H9 (cell line): ENCODE results near the gene TMEM236. TPM values are rescaled to one million over a fixed set of nuclear protein-coding genes. Genes with fewer than 3 reads are reported as not detected.
A peak's percentile ranks its signal among the peaks of the same experiment; 100 is the strongest.

Source experiments
- DNase-seq: peaks from one replicate; pipeline ENCODE4 v3.0.0-alpha.2; 2017
- H2AFZ ChIP-seq: one replicate; pipeline ENCODE4 v1.6.1; 2013; ENCODE audit warnings: mild to moderate bottlenecking, low read length, control low read depth, moderate library complexity
- H2AK5ac ChIP-seq: 2 replicates; pipeline ENCODE4 v1.6.1; 2013; ENCODE audit warnings: low read length, control low read depth, mixed read lengths; ENCODE audit not compliant: insufficient read length
- H2BK120ac ChIP-seq: one replicate; pipeline ENCODE4 v1.6.1; 2013; ENCODE audit warnings: low read depth, mild to moderate bottlenecking, low read length, control low read depth, inconsistent platforms; ENCODE audit not compliant: poor library complexity, severe bottlenecking
- H2BK12ac ChIP-seq: 2 replicates; pipeline ENCODE4 v1.6.1; 2013; ENCODE audit warnings: low read length, control low read depth, mixed read lengths, low read depth; ENCODE audit not compliant: insufficient read length
- H2BK15ac ChIP-seq: 2 replicates; pipeline ENCODE4 v1.6.1; 2013; ENCODE audit warnings: low read depth, low read length, control low read depth
- H2BK20ac ChIP-seq: one replicate; pipeline ENCODE4 v1.6.1; 2013; ENCODE audit warnings: low read depth, mild to moderate bottlenecking, low read length, control low read depth, inconsistent platforms; ENCODE audit not compliant: poor library complexity, severe bottlenecking
- H2BK5ac ChIP-seq: 2 replicates; pipeline ENCODE4 v1.6.1; 2013; ENCODE audit warnings: low read length, control low read depth, mixed read lengths; ENCODE audit not compliant: insufficient read length
- H3K14ac ChIP-seq: 2 replicates; pipeline ENCODE4 v1.6.1; 2013; ENCODE audit warnings: low read length, control low read depth; ENCODE audit not compliant: insufficient read depth
- H3K18ac ChIP-seq: 2 replicates; pipeline ENCODE4 v1.6.1; 2013; ENCODE audit warnings: low read depth, mild to moderate bottlenecking, mixed read lengths, low read length, control low read depth; ENCODE audit not compliant: insufficient read length
- H3K23ac ChIP-seq: 2 replicates; pipeline ENCODE4 v1.6.1; 2013; ENCODE audit warnings: low read length, control low read depth, mixed read lengths, low read depth; ENCODE audit not compliant: insufficient read length
- H3K23me2 ChIP-seq: 2 replicates; pipeline ENCODE4 v1.6.1; 2013; ENCODE audit warnings: low read depth, mild to moderate bottlenecking, mixed read lengths, low read length, control low read depth; ENCODE audit not compliant: insufficient read length, poor library complexity, severe bottlenecking
- H3K27ac ChIP-seq: 2 replicates; pipeline ENCODE4 v1.5.1; 2013; ENCODE audit warnings: low read length, control low read depth, mixed read lengths, low read depth; ENCODE audit not compliant: insufficient read length
- H3K27me3 ChIP-seq: 2 replicates; pipeline ENCODE4 v1.6.1; 2013; ENCODE audit warnings: low read length, control low read depth, inconsistent platforms; ENCODE audit not compliant: insufficient read depth
- H3K4ac ChIP-seq: 2 replicates; pipeline ENCODE4 v1.6.1; 2013; ENCODE audit warnings: low read depth, mild to moderate bottlenecking, control low read depth, inconsistent platforms, low read length, moderate library complexity
- H3K4me1 ChIP-seq: 2 replicates; pipeline ENCODE4 v1.6.1; 2013; ENCODE audit warnings: low read length, control low read depth, inconsistent platforms; ENCODE audit not compliant: insufficient read depth
- H3K4me2 ChIP-seq: 2 replicates; pipeline ENCODE4 v1.6.1; 2013; ENCODE audit warnings: low read length, control low read depth, mixed read lengths; ENCODE audit not compliant: insufficient read length, insufficient read depth
- H3K56ac ChIP-seq: 2 replicates; pipeline ENCODE4 v1.6.1; 2013; ENCODE audit warnings: low read depth, mild to moderate bottlenecking, mixed read lengths, low read length, control low read depth; ENCODE audit not compliant: insufficient read length
- H3K79me1 ChIP-seq: 2 replicates; pipeline ENCODE4 v1.6.1; 2013; ENCODE audit warnings: low read depth, mild to moderate bottlenecking, moderate library complexity, low read length, control low read depth, inconsistent platforms; ENCODE audit not compliant: insufficient read depth, poor library complexity, severe bottlenecking
- H3K79me2 ChIP-seq: 2 replicates; pipeline ENCODE4 v1.6.1; 2013; ENCODE audit warnings: low read length, control low read depth, inconsistent platforms; ENCODE audit not compliant: insufficient read depth
- H3K9ac ChIP-seq: 2 replicates; pipeline ENCODE4 v1.6.1; 2013; ENCODE audit warnings: low read length, control low read depth, mixed read lengths; ENCODE audit not compliant: insufficient read length; ENCODE audit errors: extremely low read depth
- H3K9me3 ChIP-seq: one replicate; pipeline ENCODE4 v1.6.1; 2013; ENCODE audit warnings: low read depth, low read length, inconsistent platforms; ENCODE audit not compliant: control insufficient read depth
- H3T11ph ChIP-seq: one replicate; pipeline ENCODE4 v1.6.1; 2013; ENCODE audit warnings: mild to moderate bottlenecking, low read length, control low read depth, inconsistent platforms
- H4K20me1 ChIP-seq: one replicate; pipeline ENCODE4 v1.6.1; 2013; ENCODE audit not compliant: control insufficient read depth, insufficient read length, insufficient read depth
- H4K5ac ChIP-seq: 2 replicates; pipeline ENCODE4 v1.6.1; 2013; ENCODE audit warnings: low read depth, mild to moderate bottlenecking, mixed read lengths, low read length, control low read depth; ENCODE audit not compliant: insufficient read length
- H4K8ac ChIP-seq: replicated peaks from 2 replicates; pipeline ENCODE4 v1.6.1; 2013; ENCODE audit warnings: low read length, control low read depth, mixed read lengths, low read depth; ENCODE audit not compliant: insufficient read length
- H4K91ac ChIP-seq: 2 replicates; pipeline ENCODE4 v1.6.1; 2013; ENCODE audit warnings: low read depth, mild to moderate bottlenecking, moderate library complexity, mixed read lengths, low read length, control low read depth; ENCODE audit not compliant: insufficient read length
- H3K27ac Mint-ChIP-seq, 3 experiments: 2 replicates in 2 of 3; 3 replicates in 1 of 3; pipeline ENCODE4 v1.8.0; 2020 to 2021; ENCODE audit warnings: mixed read lengths in 3 of 3, mild to moderate bottlenecking in 1 of 3, moderate library complexity in 1 of 3
- H3K27me3 Mint-ChIP-seq: 2 replicates; pipeline ENCODE4 v1.8.0; 2021; ENCODE audit warnings: low read depth, mild to moderate bottlenecking, moderate library complexity, mixed read lengths
- H3K36me3 Mint-ChIP-seq, 3 experiments: 2 replicates in 2 of 3; 3 replicates in 1 of 3; pipeline ENCODE4 v1.8.0; 2020 to 2021; ENCODE audit warnings: low read depth in 3 of 3, mixed read lengths in 3 of 3; ENCODE audit not compliant: insufficient read depth in 1 of 3
- H3K4me1 Mint-ChIP-seq, 2 experiments: 2 replicates each; pipeline ENCODE4 v1.8.0; 2020; ENCODE audit warnings: mixed read lengths in 2 of 2
- H3K4me3 Mint-ChIP-seq, 2 experiments: 2 replicates in 1 of 2; 3 replicates in 1 of 2; pipeline ENCODE4 v1.8.0; 2020 to 2021; ENCODE audit warnings: mild to moderate bottlenecking in 2 of 2, mixed read lengths in 2 of 2, moderate library complexity in 1 of 2
- H3K9me3 Mint-ChIP-seq, 2 experiments: 2 replicates in 1 of 2; 3 replicates in 1 of 2; pipeline ENCODE4 v1.8.0; 2020; ENCODE audit warnings: mild to moderate bottlenecking in 2 of 2, mixed read lengths in 2 of 2, moderate library complexity in 1 of 2
- CTCF ChIP-seq: fragments of 200-600 bp; sonication (generic); conservative IDR thresholded peaks from 3 replicates; pipeline ENCODE4 v1.8.0; 2021; ENCODE audit warnings: antibody characterized with exemption, mild to moderate bottlenecking
- WGBS: extraction: QIAGEN DNeasy Blood & Tissue Kit; methylation state at CpG from one replicate; pipeline ENCODE4 v1.1.7; 2013; ENCODE audit warnings: missing lambda C conversion rate, low lambda C conversion rate, mixed read lengths; ENCODE audit not compliant: insufficient read length; ENCODE audit errors: extremely low coverage; 5-methylcytosine and 5-hydroxymethylcytosine counted together
- total RNA-seq: library from RNA; stranded (reverse); gene quantifications from 2 replicates; pipeline ENCODE4 v1.2.1, GENCODE V29; 2021

TMEM236 gene
- total RNA-seq, 1 experiment from 2014 or later, result not detected

GRCh38 chr10:17847585-17848296, 95.7 kb downstream of the TMEM236 start:
- Histone ChIP-seq H2AK5ac (no peak overlapping the region), H3K79me2 (no peaks in the 10 kb centered on the region), H2BK20ac (no peak overlapping the region), H2AFZ (no peak overlapping the region), H3T11ph (no peak overlapping the region), H3K4me2 (no peak overlapping the region), H4K20me1 (no peaks in the 10 kb centered on the region), H3K14ac (no peak overlapping the region), H3K4me1 (no peaks in the 10 kb centered on the region), H2BK120ac (no peak overlapping the region), H4K91ac (no peak overlapping the region), H2BK5ac (no peak overlapping the region), H4K8ac (no peak overlapping the region), H3K79me1 (no peaks in the 10 kb centered on the region), H3K9me3 (no peaks in the 10 kb centered on the region), H3K9ac (no peak overlapping the region), H3K27me3 (no peaks in the 10 kb centered on the region), H3K4ac (no peak overlapping the region), H3K27ac (no peak overlapping the region), H3K18ac (no peak overlapping the region), H3K23ac (no peak overlapping the region), H4K5ac (no peak overlapping the region), H3K23me2 (no peaks in the 10 kb centered on the region), H3K56ac (no peak overlapping the region), H2BK12ac (no peak overlapping the region), H2BK15ac (no peak overlapping the region)
- DNase-seq, result no peak
- Mint-ChIP-seq H3K27ac (no peak overlapping the region), H3K4me1 (peaks cover 9% of the 10 kb centered on the region in 2 experiments), H3K36me3 (no peaks in the 10 kb centered on the region), H3K4me3 (no peak overlapping the region), H3K9me3 (no peaks in the 10 kb centered on the region), H3K27me3 (no peaks in the 10 kb centered on the region)
- TF ChIP-seq CTCF, result peak; percentile 71
- no CpG with 5 or more reads among the region's 5 CpGs for WGBS
